Endothelial cell of hepatic sinusoid (primary cell): ENCODE results near the gene THSD7B.

Experiments
- in situ Hi-C: cut with HindIII; loops from 2 replicates; pipeline ENCODE4 v1.10.0; 2017; ENCODE audit warnings: low sequenced_read_pairs

The THSD7B gene

GRCh38 chr2:137336067-137336466 is 570.7 kb downstream of the THSD7B start:
- in situ Hi-C loops, result no loop called here

GRCh38 chr2:137339051-137339450 is 573.7 kb downstream of the THSD7B start:
- in situ Hi-C loops, result no loop called here

- in situ Hi-C loops, result no loop called here
These were observed 580.6 kb downstream of the THSD7B start for GRCh38 chr2:137345994-137346393.

- in situ Hi-C loops, result no loop called here
These were observed 583.0 kb downstream of the THSD7B start for GRCh38 chr2:137348301-137348700.

GRCh38 chr2:137357634-137358033 is 592.3 kb downstream of the THSD7B start:
- in situ Hi-C loops, result no loop called here

GRCh38 chr2:137367361-137367760 is 602.0 kb downstream of the THSD7B start:
- in situ Hi-C loops, result no loop called here

GRCh38 chr2:137369106-137369505 is 603.8 kb downstream of the THSD7B start:
- in situ Hi-C loops, result no loop called here

GRCh38 chr2:137379186-137379585 is 613.8 kb downstream of the THSD7B start:
- in situ Hi-C loops, result no loop called here

- in situ Hi-C loops, result no loop called here
These were observed 615.3 kb downstream of the THSD7B start for GRCh38 chr2:137380610-137381009.

GRCh38 chr2:137381731-137382130 is 616.4 kb downstream of the THSD7B start:
- in situ Hi-C loops, result no loop called here

GRCh38 chr2:137383391-137383790 is 618.0 kb downstream of the THSD7B start:
- in situ Hi-C loops, result no loop called here

GRCh38 chr2:137387044-137387443 is 621.7 kb downstream of the THSD7B start:
- in situ Hi-C loops, result no loop called here

- in situ Hi-C loops, result no loop called here
These were observed 640.2 kb downstream of the THSD7B start for GRCh38 chr2:137405496-137405895.

GRCh38 chr2:137411585-137411984 is 646.2 kb downstream of the THSD7B start:
- in situ Hi-C loops, result no loop called here

GRCh38 chr2:137420744-137421143 is 655.4 kb downstream of the THSD7B start:
- in situ Hi-C loops, result no loop called here

- in situ Hi-C loops, result no loop called here
These were observed 669.8 kb downstream of the THSD7B start for GRCh38 chr2:137435162-137435561.

- in situ Hi-C loops, result no loop called here
These were observed 672.0 kb downstream of the THSD7B start for GRCh38 chr2:137437386-137437785.

GRCh38 chr2:137444970-137445369 is 679.6 kb downstream of the THSD7B start:
- in situ Hi-C loops, result no loop called here

GRCh38 chr2:137449454-137449853 is 684.1 kb downstream of the THSD7B start:
- in situ Hi-C loops, result no loop called here

- in situ Hi-C loops, result no loop called here
These were observed 689.5 kb downstream of the THSD7B start for GRCh38 chr2:137454886-137455285.

- in situ Hi-C loops, result no loop called here
These were observed 702.0 kb downstream of the THSD7B start for GRCh38 chr2:137467246-137467862.

GRCh38 chr2:137493261-137493660 is 727.9 kb downstream of the THSD7B start:
- in situ Hi-C loops, result no loop called here

GRCh38 chr2:137500599-137500998 is 735.3 kb downstream of the THSD7B start:
- in situ Hi-C loops, result no loop called here
